HEK293 (cell line): ENCODE measurements around the gene KIAA1328.

Experiments
- CTCF ChIA-PET: fragments of 350-600 bp; formaldehyde crosslinking; extraction: SDS; loops from one replicate; lab custom pipeline; 2021; ENCODE audit warnings: antibody characterized with exemption; lab: Yijun Ruan, JAX
- POLR2A ChIA-PET: fragments of 300-600 bp; formaldehyde crosslinking; extraction: SDS; loops from one replicate; lab custom pipeline; 2020; ENCODE audit warnings: antibody characterized with exemption, inconsistent platforms; lab: Yijun Ruan, JAX
- H3K27ac ChIP-seq: fragments of 200-500 bp; sonication (Bioruptor generic); 2 replicates; pipeline ENCODE4 v1.5.1; 2014; ENCODE audit warnings: low read depth, low read length, control low read depth, inconsistent platforms; ENCODE audit errors: extremely low read depth
- H3K36me3 ChIP-seq, 2 experiments: fragments of 200-500 bp in 1 of 2; sonication (Bioruptor generic) in 1 of 2; 1 replicate in 1 of 2; 2 replicates in 1 of 2; pipeline ENCODE4 v1.5.1; 2014 to 2017; ENCODE audit warnings: inconsistent platforms in 2 of 2, low read length in 2 of 2; ENCODE audit not compliant: control insufficient read depth in 2 of 2, insufficient read depth in 1 of 2
- H3K4me1 ChIP-seq: fragments of 200-500 bp; sonication (Bioruptor generic); 2 replicates; pipeline ENCODE4 v1.5.1; 2014; ENCODE audit warnings: mild to moderate bottlenecking, low read length, inconsistent platforms; ENCODE audit not compliant: control insufficient read depth, insufficient read depth
- H3K4me3 ChIP-seq: 2 replicates; pipeline ENCODE4 v1.5.1; 2011; ENCODE audit warnings: low read depth, mild to moderate bottlenecking, control low read depth, low read length, moderate library complexity
- H3K9me3 ChIP-seq: fragments of 200-500 bp; sonication (Bioruptor generic); 2 replicates; pipeline ENCODE4 v1.5.1; 2014; ENCODE audit warnings: low read depth, low read length, inconsistent platforms; ENCODE audit not compliant: control insufficient read depth, insufficient read depth
- GLI4 ChIP-seq: fragments of 450-650 bp; formaldehyde crosslinking; IDR thresholded peaks from 2 replicates; pipeline ENCODE4 v1.5.1; 2016; ENCODE audit warnings: missing biosample characterization, missing genetic modification characterization
- HOXA7 ChIP-seq: sonication (generic); formaldehyde crosslinking; IDR thresholded peaks from 2 replicates; pipeline ENCODE4 v1.8.1; 2022; ENCODE audit warnings: missing genetic modification reagents, borderline replicate concordance
- KLF1 ChIP-seq: fragments of 450-650 bp; formaldehyde crosslinking; IDR thresholded peaks from 2 replicates; pipeline ENCODE4 v1.5.1; 2016; ENCODE audit warnings: missing biosample characterization, missing genetic modification characterization
- KLF10 ChIP-seq: fragments of 450-650 bp; IDR thresholded peaks from 2 replicates; pipeline ENCODE4 v1.5.1; 2018; ENCODE audit warnings: missing biosample characterization, mild to moderate bottlenecking, missing genetic modification characterization
- PRDM1 ChIP-seq: fragments of 450-650 bp; formaldehyde crosslinking; IDR thresholded peaks from 2 replicates; pipeline ENCODE4; 2016; ENCODE audit warnings: missing biosample characterization, missing genetic modification characterization
- SCRT1 ChIP-seq: fragments of 450-650 bp; formaldehyde crosslinking; IDR thresholded peaks from 2 replicates; pipeline ENCODE4 v1.5.1; 2016; ENCODE audit warnings: missing biosample characterization, missing genetic modification characterization, borderline replicate concordance
- ZBTB1 ChIP-seq: fragments of 450-650 bp; formaldehyde crosslinking; IDR thresholded peaks from 2 replicates; pipeline ENCODE4 v1.5.1; 2016; ENCODE audit warnings: missing biosample characterization, missing genetic modification characterization
- ZFP69B ChIP-seq: fragments of 450-650 bp; formaldehyde crosslinking; IDR thresholded peaks from 2 replicates; pipeline ENCODE4 v1.5.1; 2016; ENCODE audit warnings: missing biosample characterization, missing genetic modification characterization
- ZNF169 ChIP-seq: fragments of 450-650 bp; formaldehyde crosslinking; IDR thresholded peaks from 2 replicates; pipeline ENCODE4 v1.5.1; 2016; ENCODE audit warnings: missing biosample characterization, missing genetic modification characterization
- ZNF23 ChIP-seq: fragments of 450-650 bp; formaldehyde crosslinking; IDR thresholded peaks from 2 replicates; pipeline ENCODE4 v1.5.1; 2016; ENCODE audit warnings: missing biosample characterization, missing genetic modification characterization, borderline replicate concordance
- ZNF266 ChIP-seq: fragments of 450-650 bp; formaldehyde crosslinking; IDR thresholded peaks from 2 replicates; pipeline ENCODE4 v1.5.1; 2016; ENCODE audit warnings: missing biosample characterization, missing genetic modification characterization, low read depth
- ZNF341 ChIP-seq: fragments of 450-650 bp; formaldehyde crosslinking; IDR thresholded peaks from 2 replicates; pipeline ENCODE4; 2016; ENCODE audit warnings: low read depth, missing biosample characterization, missing genetic modification characterization
- ZNF624 ChIP-seq: fragments of 450-650 bp; formaldehyde crosslinking; IDR thresholded peaks from 2 replicates; pipeline ENCODE4 v1.5.1; 2017; ENCODE audit warnings: missing biosample characterization, missing genetic modification characterization
- ZNF626 ChIP-seq: fragments of 450-650 bp; sonication (Bioruptor Pico); formaldehyde crosslinking; IDR thresholded peaks from 2 replicates; pipeline ENCODE4 v1.5.1; 2018; ENCODE audit warnings: missing biosample characterization, missing genetic modification characterization, inconsistent platforms
- ZNF768 ChIP-seq: fragments of 450-650 bp; formaldehyde crosslinking; IDR thresholded peaks from 2 replicates; pipeline ENCODE4 v1.5.1; 2018; ENCODE audit warnings: missing biosample characterization, mild to moderate bottlenecking, missing genetic modification characterization
- TF ChIP-seq, protein P1 (sequence below): fragments of 450-650 bp; formaldehyde crosslinking; IDR thresholded peaks from 2 replicates; pipeline ENCODE4 v1.5.1; 2016; ENCODE audit warnings: missing biosample characterization, missing genetic modification characterization
- TF ChIP-seq, protein P2 (sequence below): fragments of 450-650 bp; formaldehyde crosslinking; IDR thresholded peaks from 2 replicates; pipeline ENCODE4 v1.5.1; 2016; ENCODE audit warnings: missing biosample characterization, missing genetic modification characterization, borderline replicate concordance
- TF ChIP-seq, protein P3 (sequence below): fragments of 450-650 bp; formaldehyde crosslinking; IDR thresholded peaks from 2 replicates; pipeline ENCODE4 v1.5.1; 2016; ENCODE audit warnings: missing biosample characterization, missing genetic modification characterization, borderline replicate concordance
- TF ChIP-seq, protein P4 (sequence below): fragments of 450-650 bp; IDR thresholded peaks from 2 replicates; pipeline ENCODE4 v1.5.1; 2018; ENCODE audit warnings: missing biosample characterization, missing genetic modification characterization

The KIAA1328 gene

DNA sequence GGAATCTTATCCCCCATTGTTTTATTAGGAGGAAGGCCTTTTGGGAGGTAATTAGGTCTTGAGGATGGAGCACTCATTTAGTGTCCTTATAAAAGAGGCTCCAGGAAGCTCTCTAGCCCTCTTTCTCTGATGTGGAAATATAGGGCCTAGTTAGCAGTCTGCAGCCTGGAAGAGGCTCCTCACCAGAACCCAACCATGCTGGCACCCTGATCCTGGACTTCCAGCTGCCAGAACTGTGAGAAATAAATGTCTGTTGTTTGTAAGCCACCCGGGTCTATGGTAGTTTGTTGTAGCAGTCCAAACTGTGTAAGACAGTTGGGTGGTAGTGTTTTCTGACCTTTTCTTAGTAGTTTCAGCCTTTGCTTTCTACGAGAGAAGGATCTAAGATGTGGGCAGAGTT is 100.7 kb downstream of the KIAA1328 start:
- POLR2A ChIA-PET = no interaction called here
- no peak overlapping the region for H3K27ac ChIP-seq

More for the DNA sequence above, 100.7 kb downstream of the KIAA1328 start:
- CTCF ChIA-PET = interaction anchor here (3.1 kb wide), 1 partner anchor 13 kb away, joined by 13 read pairs; no protein-coding TSS in a partner anchor
- Histone ChIP-seq H3K9me3 (no peaks in the 10 kb centered on the region), H3K4me1 (no peaks in the 10 kb centered on the region), H3K36me3 (no peaks in the 10 kb centered on the region), H3K4me3 (no peak overlapping the region)
- TF ChIP-seq, protein P1, sequence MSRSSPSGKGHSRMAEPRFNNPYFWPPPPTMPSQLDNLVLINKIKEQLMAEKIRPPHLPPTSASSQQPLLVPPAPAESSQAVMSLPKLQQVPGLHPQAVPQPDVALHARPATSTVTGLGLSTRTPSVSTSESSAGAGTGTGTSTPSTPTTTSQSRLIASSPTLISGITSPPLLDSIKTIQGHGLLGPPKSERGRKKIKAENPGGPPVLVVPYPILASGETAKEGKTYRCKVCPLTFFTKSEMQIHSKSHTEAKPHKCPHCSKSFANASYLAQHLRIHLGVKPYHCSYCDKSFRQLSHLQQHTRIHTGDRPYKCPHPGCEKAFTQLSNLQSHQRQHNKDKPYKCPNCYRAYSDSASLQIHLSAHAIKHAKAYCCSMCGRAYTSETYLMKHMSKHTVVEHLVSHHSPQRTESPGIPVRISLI (tag by site-specific recombination) = no peak
- TF ChIP-seq ZNF169 = no peak
- TF ChIP-seq ZNF23 (tag by site-specific recombination) = no peak
- TF ChIP-seq ZNF624 (tag by site-specific recombination) = no peak
- TF ChIP-seq, protein P2, sequence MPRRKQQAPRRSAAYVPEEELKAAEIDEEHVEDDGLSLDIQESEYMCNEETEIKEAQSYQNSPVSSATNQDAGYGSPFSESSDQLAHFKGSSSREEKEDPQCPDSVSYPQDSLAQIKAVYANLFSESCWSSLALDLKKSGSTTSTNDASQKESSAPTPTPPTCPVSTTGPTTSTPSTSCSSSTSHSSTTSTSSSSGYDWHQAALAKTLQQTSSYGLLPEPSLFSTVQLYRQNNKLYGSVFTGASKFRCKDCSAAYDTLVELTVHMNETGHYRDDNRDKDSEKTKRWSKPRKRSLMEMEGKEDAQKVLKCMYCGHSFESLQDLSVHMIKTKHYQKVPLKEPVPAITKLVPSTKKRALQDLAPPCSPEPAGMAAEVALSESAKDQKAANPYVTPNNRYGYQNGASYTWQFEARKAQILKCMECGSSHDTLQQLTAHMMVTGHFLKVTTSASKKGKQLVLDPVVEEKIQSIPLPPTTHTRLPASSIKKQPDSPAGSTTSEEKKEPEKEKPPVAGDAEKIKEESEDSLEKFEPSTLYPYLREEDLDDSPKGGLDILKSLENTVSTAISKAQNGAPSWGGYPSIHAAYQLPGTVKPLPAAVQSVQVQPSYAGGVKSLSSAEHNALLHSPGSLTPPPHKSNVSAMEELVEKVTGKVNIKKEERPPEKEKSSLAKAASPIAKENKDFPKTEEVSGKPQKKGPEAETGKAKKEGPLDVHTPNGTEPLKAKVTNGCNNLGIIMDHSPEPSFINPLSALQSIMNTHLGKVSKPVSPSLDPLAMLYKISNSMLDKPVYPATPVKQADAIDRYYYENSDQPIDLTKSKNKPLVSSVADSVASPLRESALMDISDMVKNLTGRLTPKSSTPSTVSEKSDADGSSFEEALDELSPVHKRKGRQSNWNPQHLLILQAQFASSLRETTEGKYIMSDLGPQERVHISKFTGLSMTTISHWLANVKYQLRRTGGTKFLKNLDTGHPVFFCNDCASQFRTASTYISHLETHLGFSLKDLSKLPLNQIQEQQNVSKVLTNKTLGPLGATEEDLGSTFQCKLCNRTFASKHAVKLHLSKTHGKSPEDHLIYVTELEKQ (tag by site-specific recombination) = no peak
- no peak for TF ChIP-seq ZNF626
- TF ChIP-seq PRDM1 = no peak
- TF ChIP-seq GLI4 (tag by site-specific recombination) = no peak
- no peak for TF ChIP-seq ZNF768
- TF ChIP-seq, protein P3, sequence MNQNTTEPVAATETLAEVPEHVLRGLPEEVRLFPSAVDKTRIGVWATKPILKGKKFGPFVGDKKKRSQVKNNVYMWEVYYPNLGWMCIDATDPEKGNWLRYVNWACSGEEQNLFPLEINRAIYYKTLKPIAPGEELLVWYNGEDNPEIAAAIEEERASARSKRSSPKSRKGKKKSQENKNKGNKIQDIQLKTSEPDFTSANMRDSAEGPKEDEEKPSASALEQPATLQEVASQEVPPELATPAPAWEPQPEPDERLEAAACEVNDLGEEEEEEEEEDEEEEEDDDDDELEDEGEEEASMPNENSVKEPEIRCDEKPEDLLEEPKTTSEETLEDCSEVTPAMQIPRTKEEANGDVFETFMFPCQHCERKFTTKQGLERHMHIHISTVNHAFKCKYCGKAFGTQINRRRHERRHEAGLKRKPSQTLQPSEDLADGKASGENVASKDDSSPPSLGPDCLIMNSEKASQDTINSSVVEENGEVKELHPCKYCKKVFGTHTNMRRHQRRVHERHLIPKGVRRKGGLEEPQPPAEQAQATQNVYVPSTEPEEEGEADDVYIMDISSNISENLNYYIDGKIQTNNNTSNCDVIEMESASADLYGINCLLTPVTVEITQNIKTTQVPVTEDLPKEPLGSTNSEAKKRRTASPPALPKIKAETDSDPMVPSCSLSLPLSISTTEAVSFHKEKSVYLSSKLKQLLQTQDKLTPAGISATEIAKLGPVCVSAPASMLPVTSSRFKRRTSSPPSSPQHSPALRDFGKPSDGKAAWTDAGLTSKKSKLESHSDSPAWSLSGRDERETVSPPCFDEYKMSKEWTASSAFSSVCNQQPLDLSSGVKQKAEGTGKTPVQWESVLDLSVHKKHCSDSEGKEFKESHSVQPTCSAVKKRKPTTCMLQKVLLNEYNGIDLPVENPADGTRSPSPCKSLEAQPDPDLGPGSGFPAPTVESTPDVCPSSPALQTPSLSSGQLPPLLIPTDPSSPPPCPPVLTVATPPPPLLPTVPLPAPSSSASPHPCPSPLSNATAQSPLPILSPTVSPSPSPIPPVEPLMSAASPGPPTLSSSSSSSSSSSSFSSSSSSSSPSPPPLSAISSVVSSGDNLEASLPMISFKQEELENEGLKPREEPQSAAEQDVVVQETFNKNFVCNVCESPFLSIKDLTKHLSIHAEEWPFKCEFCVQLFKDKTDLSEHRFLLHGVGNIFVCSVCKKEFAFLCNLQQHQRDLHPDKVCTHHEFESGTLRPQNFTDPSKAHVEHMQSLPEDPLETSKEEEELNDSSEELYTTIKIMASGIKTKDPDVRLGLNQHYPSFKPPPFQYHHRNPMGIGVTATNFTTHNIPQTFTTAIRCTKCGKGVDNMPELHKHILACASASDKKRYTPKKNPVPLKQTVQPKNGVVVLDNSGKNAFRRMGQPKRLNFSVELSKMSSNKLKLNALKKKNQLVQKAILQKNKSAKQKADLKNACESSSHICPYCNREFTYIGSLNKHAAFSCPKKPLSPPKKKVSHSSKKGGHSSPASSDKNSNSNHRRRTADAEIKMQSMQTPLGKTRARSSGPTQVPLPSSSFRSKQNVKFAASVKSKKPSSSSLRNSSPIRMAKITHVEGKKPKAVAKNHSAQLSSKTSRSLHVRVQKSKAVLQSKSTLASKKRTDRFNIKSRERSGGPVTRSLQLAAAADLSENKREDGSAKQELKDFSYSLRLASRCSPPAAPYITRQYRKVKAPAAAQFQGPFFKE = no peak
- TF ChIP-seq HOXA7 = no peak
- no peak for TF ChIP-seq KLF10 (tag by site-specific recombination)
- TF ChIP-seq ZFP69B (tag by site-specific recombination) = no peak
- TF ChIP-seq ZNF341 (tag by site-specific recombination) = no peak
- no peak for TF ChIP-seq ZNF266 (tag by site-specific recombination)
- no peak for TF ChIP-seq KLF1 (tag by site-specific recombination)
- TF ChIP-seq SCRT1 = no peak
- TF ChIP-seq ZBTB1 (tag by site-specific recombination) = no peak
- TF ChIP-seq, protein P4, sequence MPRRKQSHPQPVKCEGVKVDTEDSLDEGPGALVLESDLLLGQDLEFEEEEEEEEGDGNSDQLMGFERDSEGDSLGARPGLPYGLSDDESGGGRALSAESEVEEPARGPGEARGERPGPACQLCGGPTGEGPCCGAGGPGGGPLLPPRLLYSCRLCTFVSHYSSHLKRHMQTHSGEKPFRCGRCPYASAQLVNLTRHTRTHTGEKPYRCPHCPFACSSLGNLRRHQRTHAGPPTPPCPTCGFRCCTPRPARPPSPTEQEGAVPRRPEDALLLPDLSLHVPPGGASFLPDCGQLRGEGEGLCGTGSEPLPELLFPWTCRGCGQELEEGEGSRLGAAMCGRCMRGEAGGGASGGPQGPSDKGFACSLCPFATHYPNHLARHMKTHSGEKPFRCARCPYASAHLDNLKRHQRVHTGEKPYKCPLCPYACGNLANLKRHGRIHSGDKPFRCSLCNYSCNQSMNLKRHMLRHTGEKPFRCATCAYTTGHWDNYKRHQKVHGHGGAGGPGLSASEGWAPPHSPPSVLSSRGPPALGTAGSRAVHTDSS (tag by site-specific recombination) = no peak
